Neural crest cell (in vitro differentiated cells): Measurements from ENCODE around the gene SOCS4. TPM values are rescaled to one million over a fixed set of nuclear protein-coding genes. Genes with fewer than 3 reads are reported as not detected.

ENCODE experiments used
- DNase-seq: peaks from one replicate; pipeline ENCODE4 v3.0.0; 2021; ENCODE audit warnings: low read depth, mixed read lengths, low spot score
- H3K27ac Mint-ChIP-seq: one replicate; pipeline ENCODE4 v1.8.0; 2021; ENCODE audit warnings: mild to moderate bottlenecking, mixed read lengths; ENCODE audit not compliant: unreplicated experiment
- H3K27me3 Mint-ChIP-seq: 2 replicates; pipeline ENCODE4 v1.8.0; 2021; ENCODE audit warnings: low read depth, mild to moderate bottlenecking, mixed read lengths
- H3K36me3 Mint-ChIP-seq: 2 replicates; pipeline ENCODE4 v1.8.0; 2021; ENCODE audit warnings: low read depth, mild to moderate bottlenecking, mixed read lengths
- H3K4me1 Mint-ChIP-seq: 2 replicates; pipeline ENCODE4 v1.8.0; 2021; ENCODE audit warnings: mixed read lengths
- H3K4me3 Mint-ChIP-seq: one replicate; pipeline ENCODE4 v1.8.0; 2021; ENCODE audit warnings: mild to moderate bottlenecking, mixed read lengths
- H3K9me3 Mint-ChIP-seq: 2 replicates; pipeline ENCODE4 v1.8.0; 2021; ENCODE audit warnings: mixed read lengths
- CTCF ChIP-seq: fragments of 200-600 bp; sonication (generic); conservative IDR thresholded peaks from 2 replicates; pipeline ENCODE4 v1.5.0; 2021; ENCODE audit warnings: antibody characterized with exemption, mild to moderate bottlenecking
- total RNA-seq: library from RNA; stranded (reverse); gene quantifications from 2 replicates; pipeline ENCODE4 v1.2.1, GENCODE V29; 2021

The SOCS4 gene
- total RNA-seq, 1 donor from 2014 or later, result 38.6 TPM

GRCh38 chr14:55094292-55095157, 67.5 kb downstream of the SOCS4 start:
- no peaks in the 10 kb centered on the region for H3K36me3 Mint-ChIP-seq
- no peak overlapping the region for H3K27ac Mint-ChIP-seq
- no peaks in the 10 kb centered on the region for H3K27me3 Mint-ChIP-seq
- H3K9me3 Mint-ChIP-seq, result no peaks in the 10 kb centered on the region
- no peaks in the 10 kb centered on the region for H3K4me1 Mint-ChIP-seq
- DNase-seq, result no peak
- no peak for TF ChIP-seq CTCF
- no peak overlapping the region for H3K4me3 Mint-ChIP-seq

GRCh38 chr14:55097881-55098560, 71.0 kb downstream of the SOCS4 start:
- peaks cover 16% of the 10 kb centered on the region for H3K4me1 Mint-ChIP-seq
- TF ChIP-seq CTCF, result no peak
- H3K27ac Mint-ChIP-seq, result peak overlapping the region; percentile 48
- no peaks in the 10 kb centered on the region for H3K9me3 Mint-ChIP-seq
- H3K36me3 Mint-ChIP-seq, result no peaks in the 10 kb centered on the region
- DNase-seq, result no peak
- no peak overlapping the region for H3K4me3 Mint-ChIP-seq
- H3K27me3 Mint-ChIP-seq, result no peaks in the 10 kb centered on the region

GRCh38 chr14:55098561-55098898, 71.5 kb downstream of the SOCS4 start:
- Mint-ChIP-seq H3K27me3 (no peaks in the 10 kb centered on the region), H3K4me1 (peaks cover 19% of the 10 kb centered on the region), H3K9me3 (no peaks in the 10 kb centered on the region), H3K36me3 (no peaks in the 10 kb centered on the region), H3K4me3 (no peak overlapping the region), H3K27ac (no peak overlapping the region)
- TF ChIP-seq CTCF, result no peak
- DNase-seq, result no peak

Other genes starting within 250 kb of the SOCS4 start
- 3.8 and 4.3 TPM in 2 replicates for gene GCH1, start 124.4 kb upstream of the SOCS4 start, total RNA-seq
- 56.2 and 60.6 TPM in 2 replicates for gene WDHD1, start 137 bp upstream of the SOCS4 start, total RNA-seq
- gene MAPK1IP1L, start 24.4 kb downstream of the SOCS4 start, total RNA-seq, result 141 and 151 TPM in 2 replicates
- 0.57 and 1.2 TPM in 2 replicates for gene LGALS3, start 102.0 kb downstream of the SOCS4 start, total RNA-seq
- gene DLGAP5, start 164.3 kb downstream of the SOCS4 start, total RNA-seq, result 89.6 and 91.9 TPM in 2 replicates
- gene FBXO34, start 244.2 kb downstream of the SOCS4 start, total RNA-seq, result 17.1 and 17.2 TPM in 2 replicates